GM21526 (cell line): ENCODE results near the gene STH.

Experiments
- ATAC-seq: cut with Tn5 transposase; IDR thresholded peaks from one replicate; pipeline ENCODE4 v1.9.1; 2021; ENCODE audit warnings: moderate library complexity; ENCODE audit not compliant: unreplicated experiment, low FRiP score

STH gene

DNA sequence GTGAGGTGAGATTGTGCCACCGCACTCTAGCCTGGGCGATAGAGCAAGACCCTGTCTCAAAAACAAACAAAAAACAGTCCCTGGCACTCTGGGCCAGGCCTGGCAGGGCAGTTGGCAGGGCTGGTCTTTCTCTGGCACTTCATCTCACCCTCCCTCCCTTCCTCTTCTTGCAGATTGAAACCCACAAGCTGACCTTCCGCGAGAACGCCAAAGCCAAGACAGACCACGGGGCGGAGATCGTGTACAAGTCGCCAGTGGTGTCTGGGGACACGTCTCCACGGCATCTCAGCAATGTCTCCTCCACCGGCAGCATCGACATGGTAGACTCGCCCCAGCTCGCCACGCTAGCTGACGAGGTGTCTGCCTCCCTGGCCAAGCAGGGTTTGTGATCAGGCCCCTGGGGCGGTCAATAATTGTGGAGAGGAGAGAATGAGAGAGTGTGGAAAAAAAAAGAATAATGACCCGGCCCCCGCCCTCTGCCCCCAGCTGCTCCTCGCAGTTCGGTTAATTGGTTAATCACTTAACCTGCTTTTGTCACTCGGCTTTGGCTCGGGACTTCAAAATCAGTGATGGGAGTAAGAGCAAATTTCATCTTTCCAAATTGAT lies 24.8 kb downstream of the STH start:
- no peak for ATAC-seq

DNA sequence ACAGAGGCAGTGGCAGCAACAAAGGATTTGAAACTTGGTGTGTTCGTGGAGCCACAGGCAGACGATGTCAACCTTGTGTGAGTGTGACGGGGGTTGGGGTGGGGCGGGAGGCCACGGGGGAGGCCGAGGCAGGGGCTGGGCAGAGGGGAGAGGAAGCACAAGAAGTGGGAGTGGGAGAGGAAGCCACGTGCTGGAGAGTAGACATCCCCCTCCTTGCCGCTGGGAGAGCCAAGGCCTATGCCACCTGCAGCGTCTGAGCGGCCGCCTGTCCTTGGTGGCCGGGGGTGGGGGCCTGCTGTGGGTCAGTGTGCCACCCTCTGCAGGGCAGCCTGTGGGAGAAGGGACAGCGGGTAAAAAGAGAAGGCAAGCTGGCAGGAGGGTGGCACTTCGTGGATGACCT lies 25.5 kb downstream of the STH start:
- no peak for ATAC-seq

DNA sequence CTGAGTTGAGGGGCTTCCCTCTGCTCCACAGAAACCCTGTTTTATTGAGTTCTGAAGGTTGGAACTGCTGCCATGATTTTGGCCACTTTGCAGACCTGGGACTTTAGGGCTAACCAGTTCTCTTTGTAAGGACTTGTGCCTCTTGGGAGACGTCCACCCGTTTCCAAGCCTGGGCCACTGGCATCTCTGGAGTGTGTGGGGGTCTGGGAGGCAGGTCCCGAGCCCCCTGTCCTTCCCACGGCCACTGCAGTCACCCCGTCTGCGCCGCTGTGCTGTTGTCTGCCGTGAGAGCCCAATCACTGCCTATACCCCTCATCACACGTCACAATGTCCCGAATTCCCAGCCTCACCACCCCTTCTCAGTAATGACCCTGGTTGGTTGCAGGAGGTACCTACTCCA lies 26.0 kb downstream of the STH start:
- ATAC-seq, result no peak

DNA sequence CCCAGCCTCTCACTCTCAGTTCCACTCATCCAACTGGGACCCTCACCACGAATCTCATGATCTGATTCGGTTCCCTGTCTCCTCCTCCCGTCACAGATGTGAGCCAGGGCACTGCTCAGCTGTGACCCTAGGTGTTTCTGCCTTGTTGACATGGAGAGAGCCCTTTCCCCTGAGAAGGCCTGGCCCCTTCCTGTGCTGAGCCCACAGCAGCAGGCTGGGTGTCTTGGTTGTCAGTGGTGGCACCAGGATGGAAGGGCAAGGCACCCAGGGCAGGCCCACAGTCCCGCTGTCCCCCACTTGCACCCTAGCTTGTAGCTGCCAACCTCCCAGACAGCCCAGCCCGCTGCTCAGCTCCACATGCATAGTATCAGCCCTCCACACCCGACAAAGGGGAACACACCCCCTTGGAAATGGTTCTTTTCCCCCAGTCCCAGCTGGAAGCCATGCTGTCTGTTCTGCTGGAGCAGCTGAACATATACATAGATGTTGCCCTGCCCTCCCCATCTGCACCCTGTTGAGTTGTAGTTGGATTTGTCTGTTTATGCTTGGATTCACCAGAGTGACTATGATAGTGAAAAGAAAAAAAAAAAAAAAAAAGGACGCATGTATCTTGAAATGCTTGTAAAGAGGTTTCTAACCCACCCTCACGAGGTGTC lies 26.6 kb downstream of the STH start:
- no peak for ATAC-seq

DNA sequence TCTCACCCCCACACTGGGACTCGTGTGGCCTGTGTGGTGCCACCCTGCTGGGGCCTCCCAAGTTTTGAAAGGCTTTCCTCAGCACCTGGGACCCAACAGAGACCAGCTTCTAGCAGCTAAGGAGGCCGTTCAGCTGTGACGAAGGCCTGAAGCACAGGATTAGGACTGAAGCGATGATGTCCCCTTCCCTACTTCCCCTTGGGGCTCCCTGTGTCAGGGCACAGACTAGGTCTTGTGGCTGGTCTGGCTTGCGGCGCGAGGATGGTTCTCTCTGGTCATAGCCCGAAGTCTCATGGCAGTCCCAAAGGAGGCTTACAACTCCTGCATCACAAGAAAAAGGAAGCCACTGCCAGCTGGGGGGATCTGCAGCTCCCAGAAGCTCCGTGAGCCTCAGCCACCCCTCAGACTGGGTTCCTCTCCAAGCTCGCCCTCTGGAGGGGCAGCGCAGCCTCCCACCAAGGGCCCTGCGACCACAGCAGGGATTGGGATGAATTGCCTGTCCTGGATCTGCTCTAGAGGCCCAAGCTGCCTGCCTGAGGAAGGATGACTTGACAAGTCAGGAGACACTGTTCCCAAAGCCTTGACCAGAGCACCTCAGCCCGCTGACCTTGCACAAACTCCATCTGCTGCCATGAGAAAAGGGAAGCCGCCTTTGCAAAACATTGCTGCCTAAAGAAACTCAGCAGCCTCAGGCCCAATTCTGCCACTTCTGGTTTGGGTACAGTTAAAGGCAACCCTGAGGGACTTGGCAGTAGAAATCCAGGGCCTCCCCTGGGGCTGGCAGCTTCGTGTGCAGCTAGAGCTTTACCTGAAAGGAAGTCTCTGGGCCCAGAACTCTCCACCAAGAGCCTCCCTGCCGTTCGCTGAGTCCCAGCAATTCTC lies 27.4 kb downstream of the STH start:
- no peak for ATAC-seq

DNA sequence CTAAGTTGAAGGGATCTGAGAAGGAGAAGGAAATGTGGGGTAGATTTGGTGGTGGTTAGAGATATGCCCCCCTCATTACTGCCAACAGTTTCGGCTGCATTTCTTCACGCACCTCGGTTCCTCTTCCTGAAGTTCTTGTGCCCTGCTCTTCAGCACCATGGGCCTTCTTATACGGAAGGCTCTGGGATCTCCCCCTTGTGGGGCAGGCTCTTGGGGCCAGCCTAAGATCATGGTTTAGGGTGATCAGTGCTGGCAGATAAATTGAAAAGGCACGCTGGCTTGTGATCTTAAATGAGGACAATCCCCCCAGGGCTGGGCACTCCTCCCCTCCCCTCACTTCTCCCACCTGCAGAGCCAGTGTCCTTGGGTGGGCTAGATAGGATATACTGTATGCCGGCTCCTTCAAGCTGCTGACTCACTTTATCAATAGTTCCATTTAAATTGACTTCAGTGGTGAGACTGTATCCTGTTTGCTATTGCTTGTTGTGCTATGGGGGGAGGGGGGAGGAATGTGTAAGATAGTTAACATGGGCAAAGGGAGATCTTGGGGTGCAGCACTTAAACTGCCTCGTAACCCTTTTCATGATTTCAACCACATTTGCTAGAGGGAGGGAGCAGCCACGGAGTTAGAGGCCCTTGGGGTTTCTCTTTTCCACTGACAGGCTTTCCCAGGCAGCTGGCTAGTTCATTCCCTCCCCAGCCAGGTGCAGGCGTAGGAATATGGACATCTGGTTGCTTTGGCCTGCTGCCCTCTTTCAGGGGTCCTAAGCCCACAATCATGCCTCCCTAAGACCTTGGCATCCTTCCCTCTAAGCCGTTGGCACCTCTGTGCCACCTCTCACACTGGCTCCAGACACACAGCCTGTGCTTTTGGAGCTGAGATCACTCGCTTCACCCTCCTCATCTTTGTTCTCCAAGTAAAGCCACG lies 28.3 kb downstream of the STH start:
- no peak for ATAC-seq

DNA sequence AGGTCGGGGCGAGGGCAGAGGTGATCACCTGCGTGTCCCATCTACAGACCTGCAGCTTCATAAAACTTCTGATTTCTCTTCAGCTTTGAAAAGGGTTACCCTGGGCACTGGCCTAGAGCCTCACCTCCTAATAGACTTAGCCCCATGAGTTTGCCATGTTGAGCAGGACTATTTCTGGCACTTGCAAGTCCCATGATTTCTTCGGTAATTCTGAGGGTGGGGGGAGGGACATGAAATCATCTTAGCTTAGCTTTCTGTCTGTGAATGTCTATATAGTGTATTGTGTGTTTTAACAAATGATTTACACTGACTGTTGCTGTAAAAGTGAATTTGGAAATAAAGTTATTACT lies 28.9 kb downstream of the STH start:
- no peak for ATAC-seq

DNA sequence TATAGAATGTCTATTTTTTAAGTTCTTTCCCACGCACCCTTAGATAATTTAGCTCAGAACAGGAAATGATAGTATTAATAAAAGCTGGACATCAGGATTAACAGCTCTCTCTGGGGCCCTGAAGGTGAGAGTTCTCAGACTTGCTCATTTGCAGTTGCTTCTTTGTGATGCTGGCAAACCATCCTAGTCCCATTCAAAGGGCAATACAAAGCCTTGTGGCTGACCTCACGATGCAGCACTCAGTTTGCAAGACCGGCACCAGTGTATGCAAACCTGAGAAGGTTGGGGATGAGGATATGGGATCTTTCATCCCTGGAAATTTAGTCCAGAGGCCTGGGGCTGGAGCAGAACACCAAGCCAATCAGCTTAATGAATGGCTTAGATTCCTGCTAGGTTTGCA lies 29.3 kb downstream of the STH start:
- ATAC-seq, result no peak

DNA sequence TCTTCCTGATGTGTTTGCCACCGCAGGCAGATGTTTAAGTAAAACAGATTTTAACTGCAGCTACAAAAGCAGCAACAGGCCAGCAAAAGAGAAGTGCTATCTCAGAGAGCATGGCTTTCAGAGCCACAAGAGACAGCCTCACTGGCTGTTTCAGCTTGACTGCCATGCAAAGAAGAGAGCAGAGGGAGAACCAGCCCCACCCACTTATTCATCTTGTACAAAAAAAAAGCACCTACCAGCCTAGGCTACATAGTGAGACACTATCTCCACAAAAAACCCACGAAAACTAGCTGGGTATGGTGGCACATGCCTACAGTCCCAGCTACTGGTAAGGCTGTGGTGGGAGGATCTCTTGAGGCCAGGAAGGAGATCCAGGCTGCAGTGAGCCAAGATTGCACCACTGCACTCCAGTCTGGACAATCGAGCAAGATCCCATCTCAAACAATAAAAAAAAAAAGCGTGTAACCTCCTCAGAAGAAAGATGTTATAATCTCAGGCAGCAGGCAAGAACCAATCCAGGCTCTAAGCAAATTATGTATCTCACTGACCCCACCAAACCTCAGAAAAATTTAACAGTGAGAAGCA lies 30.0 kb downstream of the STH start:
- ATAC-seq, result no peak

DNA sequence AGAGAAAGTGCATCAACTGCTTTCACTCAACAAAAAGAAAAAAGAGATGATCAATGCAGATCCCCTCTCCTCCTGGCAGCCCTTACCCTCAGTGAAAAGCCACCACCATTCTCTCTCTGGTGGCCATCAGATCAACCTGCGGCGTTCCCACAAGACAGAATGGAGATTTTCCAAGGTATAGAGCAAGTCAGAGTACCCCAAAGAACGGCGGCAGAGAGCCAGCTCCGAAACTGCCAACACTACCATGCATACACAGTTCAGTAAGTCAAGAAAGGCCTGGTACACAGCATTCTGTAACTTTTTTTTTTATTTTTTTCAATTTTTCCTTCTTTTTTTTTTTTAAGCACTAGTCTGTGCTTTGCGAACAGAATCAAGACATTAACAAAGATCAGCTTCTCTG lies 30.6 kb downstream of the STH start:
- no peak for ATAC-seq

DNA sequence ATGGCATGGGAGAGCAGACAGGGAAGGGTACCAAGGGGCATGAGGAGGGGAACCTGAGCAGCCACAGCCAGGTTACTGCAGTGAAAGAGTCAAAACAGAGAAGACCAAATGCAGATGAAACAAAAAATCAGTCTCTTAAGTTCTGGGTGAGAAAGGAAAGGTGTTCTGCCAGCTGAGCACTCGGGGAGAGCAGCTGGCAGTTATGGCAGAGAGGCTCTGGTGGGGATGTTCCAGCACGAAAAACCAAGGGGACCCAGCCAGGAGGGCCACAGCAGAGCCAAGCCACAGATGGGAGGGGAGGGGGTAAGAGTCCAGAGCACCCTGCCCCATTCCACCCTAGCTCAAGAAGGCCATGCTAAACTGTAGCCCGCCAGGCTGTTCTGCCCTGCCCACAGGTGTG lies 31.7 kb downstream of the STH start:
- no peak for ATAC-seq

DNA sequence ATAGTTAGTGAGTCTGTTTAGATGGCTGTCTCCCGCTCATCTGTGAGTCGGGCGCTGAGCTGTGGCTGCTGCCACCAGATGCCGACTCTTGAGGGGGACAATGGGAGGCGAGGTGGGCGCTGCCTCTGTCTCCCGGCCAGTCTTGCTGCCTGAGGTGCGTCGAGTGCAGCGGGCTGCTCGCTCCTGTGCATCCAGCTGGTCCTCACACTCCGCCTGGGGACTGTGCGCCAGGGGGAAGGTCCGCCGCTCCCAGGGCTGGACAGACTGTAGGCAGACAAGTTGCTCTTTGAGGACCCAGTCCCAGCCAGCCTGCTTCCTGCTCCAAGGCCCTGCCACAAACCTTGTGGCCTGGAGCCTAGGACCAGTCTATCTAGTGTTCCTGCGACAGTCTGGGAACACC lies 32.4 kb downstream of the STH start:
- no peak for ATAC-seq

DNA sequence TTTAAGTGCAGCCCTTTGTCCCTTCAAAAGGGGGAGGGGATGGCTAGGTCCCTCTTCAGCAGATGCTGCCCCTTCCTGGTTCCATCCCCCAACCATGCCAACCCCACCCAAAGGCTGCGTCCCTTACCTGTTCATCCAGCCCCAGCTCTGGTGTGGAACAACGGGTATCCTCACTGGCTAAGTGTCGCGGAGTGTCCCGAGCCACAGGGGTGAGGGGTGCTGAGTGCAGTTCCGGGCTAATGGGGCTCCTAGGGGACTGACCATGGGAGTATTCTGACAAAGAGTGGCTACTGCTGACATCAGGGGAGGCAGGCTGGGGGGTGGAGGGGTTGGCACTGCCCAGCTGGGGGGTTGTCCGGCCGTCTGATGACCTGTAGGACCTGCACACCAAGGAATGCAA lies 32.9 kb downstream of the STH start:
- no peak for ATAC-seq

DNA sequence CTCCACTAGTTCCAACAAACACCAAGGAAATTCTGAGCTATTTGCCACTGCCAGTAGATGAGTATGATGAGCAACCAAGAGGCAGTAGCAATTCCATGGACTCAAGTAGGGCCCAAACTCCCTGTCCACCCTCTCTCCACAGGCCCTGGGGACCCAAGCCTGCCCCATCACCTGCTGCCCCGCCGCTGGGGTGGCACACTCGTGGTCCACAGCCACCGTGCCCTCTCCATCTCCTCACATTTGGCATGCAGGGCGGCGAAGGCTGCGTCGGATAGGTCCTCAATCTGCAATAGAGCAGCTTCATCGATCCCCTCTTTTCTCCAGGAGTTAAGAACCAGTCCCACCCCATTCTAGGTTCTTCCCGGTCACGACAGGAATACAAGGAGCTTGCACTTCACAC lies 33.9 kb downstream of the STH start:
- ATAC-seq, result no peak

DNA sequence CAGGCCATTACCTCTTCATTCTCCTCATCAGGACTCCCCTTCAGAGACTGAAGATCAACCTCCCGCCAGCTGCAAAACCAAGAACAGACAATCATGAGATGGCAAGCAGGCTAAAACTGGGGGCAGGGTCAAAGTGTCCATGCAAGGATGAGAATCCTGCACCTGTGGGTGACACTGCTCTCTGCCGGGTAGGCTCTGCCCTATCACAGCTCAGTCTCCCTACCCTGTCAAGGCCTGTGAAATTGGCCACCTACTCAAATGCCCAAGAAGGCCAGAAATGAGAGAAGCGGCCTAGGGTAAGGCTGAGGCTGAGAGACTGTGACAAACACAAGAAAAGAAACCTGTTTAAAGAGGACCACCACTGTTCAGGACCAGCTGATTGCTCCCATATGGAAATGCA lies 34.3 kb downstream of the STH start:
- ATAC-seq, result no peak

DNA sequence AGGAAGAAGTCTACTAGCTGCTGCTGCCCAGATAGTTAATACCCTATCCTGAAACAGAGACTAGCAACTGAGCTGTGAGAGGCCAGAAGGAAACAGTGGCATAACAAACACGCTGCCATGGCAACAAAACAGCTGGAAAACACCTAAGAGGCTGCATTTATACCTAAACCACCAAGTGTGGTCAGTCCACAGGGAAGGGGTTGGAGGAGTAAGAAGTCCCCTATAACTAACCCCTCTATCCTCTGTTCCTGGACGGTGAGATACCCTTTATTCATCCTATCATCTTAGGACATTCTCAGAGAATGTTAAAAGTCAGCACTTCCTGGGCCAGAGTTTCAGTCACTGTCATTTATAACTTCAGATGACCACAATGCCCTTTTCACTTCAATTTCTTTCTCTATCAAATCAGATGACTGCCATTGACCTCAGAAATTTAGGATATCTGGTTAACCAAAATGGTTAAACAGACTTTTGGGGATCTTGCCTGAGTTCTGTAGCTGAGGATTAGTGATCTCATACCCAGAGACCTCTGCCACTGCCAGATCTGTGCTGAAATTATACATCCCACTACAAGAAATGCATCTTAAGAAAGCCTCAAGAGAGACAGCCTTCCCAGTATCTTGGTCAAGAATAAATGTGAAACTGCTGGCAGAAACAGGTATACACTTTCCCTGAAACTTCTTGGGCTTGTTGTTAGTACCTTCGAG lies 36.2 kb downstream of the STH start:
- no peak for ATAC-seq

DNA sequence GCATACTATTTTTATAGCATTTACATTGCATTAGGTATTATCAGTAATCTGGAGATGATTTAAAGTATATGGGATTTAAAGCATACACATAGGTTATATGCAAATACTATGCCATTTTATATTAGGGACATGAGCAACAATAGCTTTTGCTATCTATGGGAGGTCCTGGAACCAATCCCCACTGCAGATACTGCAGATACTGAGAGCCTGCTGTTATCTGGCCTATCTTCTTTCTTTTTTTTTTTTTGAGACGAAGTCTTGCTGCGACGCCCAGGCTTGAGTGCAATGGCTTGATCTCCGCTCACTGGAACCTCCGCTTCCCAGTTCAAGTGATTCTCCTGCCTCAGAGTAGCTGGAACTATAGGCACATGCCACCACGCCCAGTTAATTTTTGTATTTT lies 37.4 kb downstream of the STH start:
- no peak for ATAC-seq

DNA sequence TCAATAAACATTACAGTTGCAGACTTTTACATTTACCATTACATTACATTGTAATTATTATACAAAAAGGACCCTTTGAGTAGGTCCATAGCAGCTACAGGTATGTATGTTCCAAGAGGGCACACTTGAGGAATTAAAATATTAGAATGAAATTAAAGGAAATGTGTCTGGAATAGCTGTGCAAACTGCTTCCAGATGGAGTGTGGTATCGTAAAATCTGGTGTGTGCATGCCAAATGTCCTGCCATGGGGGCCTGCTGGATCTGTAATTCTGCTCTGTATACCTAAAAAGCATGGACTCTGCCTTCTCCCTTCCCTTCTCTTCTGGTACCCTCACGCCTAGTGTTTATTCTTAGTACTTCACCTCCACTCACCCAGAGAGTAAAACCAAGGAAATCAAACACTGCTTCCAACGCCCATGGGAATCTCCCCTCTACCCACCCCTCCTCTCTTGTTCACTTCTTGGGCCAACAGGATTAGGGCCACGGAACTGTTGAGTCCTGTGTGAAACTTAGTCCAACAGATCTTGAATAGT lies 38.7 kb downstream of the STH start:
- no peak for ATAC-seq

DNA sequence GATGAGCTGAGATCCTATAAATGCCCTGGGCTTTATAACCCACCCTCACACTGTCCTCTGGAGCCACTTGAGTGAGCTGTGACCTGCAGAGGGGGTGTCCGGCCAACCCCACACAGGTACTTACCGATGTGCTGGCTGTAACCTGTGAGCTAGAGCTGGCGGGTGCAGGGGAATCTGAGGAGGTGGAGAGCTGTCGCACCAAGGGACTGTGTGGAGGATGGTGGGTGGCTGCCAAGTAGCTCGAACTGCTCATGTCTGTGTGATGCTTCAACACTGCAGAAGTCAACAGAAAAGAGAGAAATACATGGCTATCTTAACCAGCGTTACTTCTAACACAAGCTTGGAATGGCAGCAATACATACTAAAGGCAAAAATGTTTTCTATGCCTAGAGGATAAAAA lies 39.4 kb downstream of the STH start:
- ATAC-seq, result no peak

DNA sequence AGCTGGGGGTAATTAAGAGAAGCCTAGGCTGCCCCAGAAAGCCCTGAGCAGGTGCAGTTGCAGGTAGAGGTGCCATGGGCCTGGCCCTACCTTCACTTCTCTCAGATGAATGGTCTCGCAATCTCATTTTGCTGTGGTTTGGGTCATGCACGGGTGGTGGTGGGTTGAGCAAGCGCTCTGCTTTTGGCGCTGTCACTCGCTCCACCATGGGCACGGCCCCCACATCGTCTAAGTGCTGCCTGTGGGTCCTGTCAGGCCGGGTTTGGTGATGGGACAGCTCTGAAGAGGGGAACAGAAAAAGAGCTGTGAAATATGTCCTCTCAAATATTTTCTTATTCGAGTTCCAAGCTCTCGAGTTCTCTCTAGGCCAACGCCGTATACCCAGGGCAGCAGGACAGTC lies 39.9 kb downstream of the STH start:
- no peak for ATAC-seq
